Measurements from ENCODE around the gene FRMPD1. TPM values are rescaled to one million over a fixed set of nuclear protein-coding genes. Genes with fewer than 3 reads are reported as not detected.

Gene FRMPD1
- total and polyA plus RNA-seq, 2 donors (not counting 1 experiment from before 2014, with no cell fraction given) = not detected

DNA sequence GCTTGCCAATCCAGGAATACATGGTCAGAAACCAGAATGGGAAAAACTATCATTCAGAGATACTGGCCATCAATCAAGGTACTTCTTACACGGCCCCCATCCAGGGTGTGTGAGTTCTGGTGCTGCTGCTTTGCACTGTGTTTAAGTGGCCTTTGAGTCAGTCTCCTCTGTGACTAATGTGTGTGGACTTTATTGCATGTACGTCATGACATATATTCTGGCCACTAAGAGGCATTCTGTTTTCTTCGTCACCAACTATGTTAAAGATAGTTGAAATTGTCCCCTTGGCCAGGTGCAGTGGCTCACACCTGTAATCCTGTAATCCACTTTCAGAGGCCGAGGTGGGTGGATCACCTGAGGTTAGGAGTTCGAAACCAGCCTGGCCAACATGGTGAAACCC lies 125.6 kb downstream of the FRMPD1 start:
- H4K20me1 ChIP-seq (ENCODE audit: control insufficient read depth, extremely low read depth, insufficient read depth, low read length) = no peaks in the 10 kb centered on the region
- H2AFZ ChIP-seq (ENCODE audit: low read length) = no peak overlapping the region
- H3K27ac ChIP-seq (ENCODE audit: insufficient read depth, low read length) = no peak overlapping the region
- H3K9me3 ChIP-seq (ENCODE audit: control insufficient read depth, insufficient read depth, low read depth, low read length) = no peaks in the 10 kb centered on the region
- H3K79me2 ChIP-seq (ENCODE audit: control insufficient read depth, insufficient read depth, low read length) = no peaks in the 10 kb centered on the region
- no peaks in the 10 kb centered on the region for H3K27me3 ChIP-seq (ENCODE audit: control insufficient read depth, insufficient read depth, low read length)
- H3K36me3 ChIP-seq (ENCODE audit: control insufficient read depth, insufficient read depth, low read length) = no peaks in the 10 kb centered on the region
- peak; percentile 24 to 63 for DNase-seq (ENCODE audit: low read depth in 2 of 2)
- no peak overlapping the region for H3K9ac ChIP-seq (ENCODE audit: insufficient read depth, low read length)
- TF ChIP-seq, protein P1, sequence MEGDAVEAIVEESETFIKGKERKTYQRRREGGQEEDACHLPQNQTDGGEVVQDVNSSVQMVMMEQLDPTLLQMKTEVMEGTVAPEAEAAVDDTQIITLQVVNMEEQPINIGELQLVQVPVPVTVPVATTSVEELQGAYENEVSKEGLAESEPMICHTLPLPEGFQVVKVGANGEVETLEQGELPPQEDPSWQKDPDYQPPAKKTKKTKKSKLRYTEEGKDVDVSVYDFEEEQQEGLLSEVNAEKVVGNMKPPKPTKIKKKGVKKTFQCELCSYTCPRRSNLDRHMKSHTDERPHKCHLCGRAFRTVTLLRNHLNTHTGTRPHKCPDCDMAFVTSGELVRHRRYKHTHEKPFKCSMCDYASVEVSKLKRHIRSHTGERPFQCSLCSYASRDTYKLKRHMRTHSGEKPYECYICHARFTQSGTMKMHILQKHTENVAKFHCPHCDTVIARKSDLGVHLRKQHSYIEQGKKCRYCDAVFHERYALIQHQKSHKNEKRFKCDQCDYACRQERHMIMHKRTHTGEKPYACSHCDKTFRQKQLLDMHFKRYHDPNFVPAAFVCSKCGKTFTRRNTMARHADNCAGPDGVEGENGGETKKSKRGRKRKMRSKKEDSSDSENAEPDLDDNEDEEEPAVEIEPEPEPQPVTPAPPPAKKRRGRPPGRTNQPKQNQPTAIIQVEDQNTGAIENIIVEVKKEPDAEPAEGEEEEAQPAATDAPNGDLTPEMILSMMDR (conservative IDR thresholded peaks at IDR 0.05 in 1 of 2, IDR thresholded peaks at IDR 0.05 in 1 of 2; ENCODE audit: low read depth in 1 of 2, low read length in 2 of 2) = no peak
- TF ChIP-seq EZH2 (IDR thresholded peaks at IDR 0.05; ENCODE audit: low read length, missing control alignments) = no peak
- H3K4me1 ChIP-seq (ENCODE audit: control insufficient read depth, extremely low read depth, insufficient read depth, low read length) = no peaks in the 10 kb centered on the region
- H3K4me2 ChIP-seq (ENCODE audit: extremely low read depth, insufficient read depth, low read length) = no peak overlapping the region
- H3K4me3 ChIP-seq (replicated peaks in 1 of 4; ENCODE audit: control extremely low read depth in 1 of 4, insufficient read depth in 1 of 4, low read depth in 3 of 4, low read length in 4 of 4) = no peak overlapping the region

- TF ChIP-seq, protein P1 (conservative IDR thresholded peaks at IDR 0.05 in 1 of 2, IDR thresholded peaks at IDR 0.05 in 1 of 2; ENCODE audit: low read depth in 1 of 2, low read length in 2 of 2) = no peak
- no peak for TF ChIP-seq EZH2 (IDR thresholded peaks at IDR 0.05; ENCODE audit: low read length, missing control alignments)
- Histone ChIP-seq H2AFZ (ENCODE audit: low read length) (no peak overlapping the region), H3K4me1 (ENCODE audit: control insufficient read depth, extremely low read depth, insufficient read depth, low read length) (peaks cover 4% of the 10 kb centered on the region), H3K27ac (ENCODE audit: insufficient read depth, low read length) (no peak overlapping the region), H3K4me2 (ENCODE audit: extremely low read depth, insufficient read depth, low read length) (no peak overlapping the region), H3K4me3 (replicated peaks in 1 of 4; ENCODE audit: control extremely low read depth in 1 of 4, insufficient read depth in 1 of 4, low read depth in 3 of 4, low read length in 4 of 4) (no peak overlapping the region), H3K36me3 (ENCODE audit: control insufficient read depth, insufficient read depth, low read length) (peaks cover 4% of the 10 kb centered on the region), H3K27me3 (ENCODE audit: control insufficient read depth, insufficient read depth, low read length) (no peaks in the 10 kb centered on the region), H3K9ac (ENCODE audit: insufficient read depth, low read length) (no peak overlapping the region), H3K79me2 (ENCODE audit: control insufficient read depth, insufficient read depth, low read length) (peaks cover 15% of the 10 kb centered on the region), H3K9me3 (ENCODE audit: control insufficient read depth, insufficient read depth, low read depth, low read length) (no peaks in the 10 kb centered on the region), H4K20me1 (ENCODE audit: control insufficient read depth, extremely low read depth, insufficient read depth, low read length) (no peaks in the 10 kb centered on the region)
- DNase-seq (ENCODE audit: low read depth in 2 of 2) = no peak
These were observed 127.8 kb downstream of the FRMPD1 start for GRCh38 chr9:37778534-37778933.

DNA sequence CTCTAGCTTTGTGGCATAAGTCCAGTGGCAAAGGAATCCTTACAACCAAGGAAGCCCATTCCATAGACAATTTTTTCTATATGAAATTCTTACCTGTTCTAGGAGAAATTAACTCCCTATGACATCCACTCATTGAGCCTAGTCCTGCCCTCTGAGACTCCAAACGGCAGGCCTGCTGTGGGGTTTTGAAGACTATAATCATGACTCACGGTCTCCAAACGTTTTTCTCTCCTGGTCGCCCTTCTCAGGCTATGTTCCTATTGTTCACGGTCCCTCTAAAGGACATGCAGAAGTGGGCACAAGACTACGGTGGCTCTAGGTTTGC lies 133.5 kb downstream of the FRMPD1 start:
- TF ChIP-seq EZH2 (IDR thresholded peaks at IDR 0.05; ENCODE audit: low read length, missing control alignments) = no peak
- TF ChIP-seq, protein P1 (conservative IDR thresholded peaks at IDR 0.05 in 1 of 2, IDR thresholded peaks at IDR 0.05 in 1 of 2; ENCODE audit: low read depth in 1 of 2, low read length in 2 of 2) = no peak
- H3K4me1 ChIP-seq (ENCODE audit: control insufficient read depth, extremely low read depth, insufficient read depth, low read length) = peaks cover 4% of the 10 kb centered on the region

More for the DNA sequence above, 133.5 kb downstream of the FRMPD1 start:
- H3K27me3 ChIP-seq (ENCODE audit: control insufficient read depth, insufficient read depth, low read length) = no peaks in the 10 kb centered on the region
- peaks cover 4% of the 10 kb centered on the region for H3K36me3 ChIP-seq (ENCODE audit: control insufficient read depth, insufficient read depth, low read length)
- H4K20me1 ChIP-seq (ENCODE audit: control insufficient read depth, extremely low read depth, insufficient read depth, low read length) = no peaks in the 10 kb centered on the region
- peak overlapping the region; percentile 85 for H3K9ac ChIP-seq (ENCODE audit: insufficient read depth, low read length)
- H3K4me2 ChIP-seq (ENCODE audit: extremely low read depth, insufficient read depth, low read length) = peak overlapping the region; percentile 81
- H2AFZ ChIP-seq (ENCODE audit: low read length) = peak overlapping the region; percentile 96
- H3K79me2 ChIP-seq (ENCODE audit: control insufficient read depth, insufficient read depth, low read length) = peaks cover 28% of the 10 kb centered on the region
- H3K27ac ChIP-seq (ENCODE audit: insufficient read depth, low read length) = peak overlapping the region; percentile 84
- no peaks in the 10 kb centered on the region for H3K9me3 ChIP-seq (ENCODE audit: control insufficient read depth, insufficient read depth, low read depth, low read length)
- H3K4me3 ChIP-seq (replicated peaks in 1 of 4; ENCODE audit: control extremely low read depth in 1 of 4, insufficient read depth in 1 of 4, low read depth in 3 of 4, low read length in 4 of 4) = peak overlapping the region; percentile 77 to 97 (median 86)
- DNase-seq (ENCODE audit: low read depth in 2 of 2) = no peak

Data from fibroblast of lung (primary cell).